T-helper 2 cell treated with Interferon-gamma antibody and Interleukin-4, amounts not matched to agents 5 μg/mL and 100 μg/mL, for 36 hours (primary cell): ENCODE measurements around the gene CSNK2A1.
"Not testable (repeated sequence)": the region's sequence is repeated elsewhere in the genome, so short reads cannot be mapped to it uniquely, and the experiment has no call there.

Experiments used
- DNase-seq: peaks from one replicate; pipeline ENCODE4 v3.0.0; 2021; ENCODE audit warnings: low spot score
- H3K27ac Mint-ChIP-seq: one replicate; pipeline ENCODE4 v1.8.0; 2021; ENCODE audit warnings: mild to moderate bottlenecking, mixed read lengths
- H3K27me3 Mint-ChIP-seq: one replicate; pipeline ENCODE4 v1.8.0; 2021; ENCODE audit warnings: low read depth, mixed read lengths
- H3K36me3 Mint-ChIP-seq: one replicate; pipeline ENCODE4 v1.8.0; 2021; ENCODE audit warnings: low read depth, mixed read lengths
- H3K4me1 Mint-ChIP-seq: one replicate; pipeline ENCODE4 v1.8.0; 2021; ENCODE audit warnings: low read depth, mixed read lengths
- H3K4me3 Mint-ChIP-seq: one replicate; pipeline ENCODE4 v1.8.0; 2022; ENCODE audit warnings: mild to moderate bottlenecking, moderate library complexity, mixed read lengths
- H3K9me3 Mint-ChIP-seq: one replicate; pipeline ENCODE4 v1.8.0; 2021; ENCODE audit warnings: mixed read lengths

Gene CSNK2A1

DNA sequence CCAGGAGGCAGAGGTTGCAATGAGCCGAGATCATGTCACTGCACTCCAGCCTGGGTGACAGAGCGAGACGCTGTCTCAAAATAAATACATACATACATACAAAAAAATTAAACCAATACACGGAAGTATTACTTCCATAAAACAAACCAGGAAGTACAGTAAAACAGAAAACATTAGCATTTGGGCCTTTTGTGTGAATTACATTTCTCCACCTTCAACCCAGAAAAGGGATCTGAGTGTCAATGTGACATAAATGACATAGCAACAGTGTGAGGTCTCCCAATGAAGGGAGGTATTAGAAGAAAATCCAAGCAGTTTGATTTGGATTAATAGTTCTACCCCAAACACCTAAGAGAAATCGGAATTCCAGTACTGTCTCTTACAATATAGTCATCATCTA lies 10.1 kb downstream of the CSNK2A1 start:
- H3K9me3 Mint-ChIP-seq = no peaks in the 10 kb centered on the region
- no peak for DNase-seq
- H3K36me3 Mint-ChIP-seq = peaks cover 31% of the 10 kb centered on the region

DNA sequence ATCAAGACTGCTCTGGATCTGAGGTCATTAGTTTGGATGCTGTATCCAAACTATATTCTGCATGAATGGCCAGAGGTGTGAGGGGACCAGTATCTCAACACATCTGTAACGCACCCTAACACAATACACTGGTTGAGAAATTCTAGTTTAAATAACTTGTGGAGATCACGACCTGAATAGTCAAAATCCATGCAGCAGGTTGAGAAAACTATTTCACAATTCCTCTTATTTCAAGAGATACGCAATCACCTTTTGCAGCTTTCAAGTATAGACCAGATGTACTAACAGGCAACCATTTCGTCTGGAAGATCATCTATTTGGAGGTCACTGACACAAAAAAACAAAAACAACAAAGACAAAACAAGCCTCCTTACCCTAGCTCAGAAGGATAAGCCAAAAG lies 11.1 kb downstream of the CSNK2A1 start:
- Mint-ChIP-seq H3K4me3 (no peak overlapping the region), H3K36me3 (peaks cover 39% of the 10 kb centered on the region), H3K27me3 (no peaks in the 10 kb centered on the region), H3K27ac (no peak overlapping the region), H3K9me3 (peaks cover 6% of the 10 kb centered on the region), H3K4me1 (peaks cover 14% of the 10 kb centered on the region)
- no peak for DNase-seq

More for the DNA sequence above, 10.1 kb downstream of the CSNK2A1 start:
- H3K4me1 Mint-ChIP-seq = peaks cover 18% of the 10 kb centered on the region
- no peak overlapping the region for H3K27ac Mint-ChIP-seq
- H3K4me3 Mint-ChIP-seq = no peak overlapping the region
- H3K27me3 Mint-ChIP-seq = no peaks in the 10 kb centered on the region

DNA sequence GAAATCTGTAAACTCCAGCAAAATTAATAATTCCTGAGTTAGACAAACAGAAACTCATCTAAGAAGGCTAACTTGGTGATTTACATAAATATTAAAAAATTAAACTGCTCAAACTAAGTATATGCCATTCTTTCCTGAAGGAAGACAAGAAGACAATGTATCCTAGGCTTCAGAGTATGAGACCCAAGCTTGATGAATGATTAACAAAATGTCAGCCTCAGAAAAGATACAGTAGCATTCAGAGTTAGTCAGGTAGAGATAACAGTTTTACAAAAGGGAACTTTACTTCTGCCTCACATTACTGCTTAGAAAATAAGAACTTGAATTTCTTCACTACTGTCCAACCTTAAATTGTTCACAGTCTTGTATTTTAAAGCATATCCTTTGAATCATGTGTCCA lies 12.0 kb downstream of the CSNK2A1 start:
- Mint-ChIP-seq H3K4me3 (no peak overlapping the region), H3K27me3 (no peaks in the 10 kb centered on the region), H3K27ac (no peak overlapping the region), H3K36me3 (peaks cover 48% of the 10 kb centered on the region), H3K4me1 (peaks cover 12% of the 10 kb centered on the region), H3K9me3 (peaks cover 15% of the 10 kb centered on the region)
- no peak for DNase-seq

DNA sequence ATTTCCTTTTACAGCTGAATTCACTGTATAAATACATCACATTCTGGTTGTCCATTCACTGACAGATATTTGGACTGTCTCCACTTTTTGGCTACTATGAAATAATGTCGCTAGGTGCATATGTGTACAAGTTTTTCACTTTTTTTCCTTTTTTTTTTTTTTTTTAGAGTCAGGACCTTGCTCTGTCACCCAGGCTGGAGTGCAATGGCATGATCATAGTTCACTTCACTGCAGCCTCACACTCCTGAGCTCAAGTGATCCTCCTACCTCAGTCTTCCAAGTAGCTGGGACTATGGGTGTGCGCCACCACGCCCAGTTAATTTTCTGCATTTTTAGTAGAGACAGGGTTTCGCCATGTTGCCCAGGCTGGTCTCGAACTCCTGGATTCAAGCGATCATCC lies 13.3 kb downstream of the CSNK2A1 start:
- peaks cover 6% of the 10 kb centered on the region for H3K4me1 Mint-ChIP-seq

GRCh38 chr20:528923-529604 lies 14.5 kb downstream of the CSNK2A1 start:
- Mint-ChIP-seq H3K4me1 (peaks cover 6% of the 10 kb centered on the region), H3K27ac (no peak overlapping the region), H3K27me3 (no peaks in the 10 kb centered on the region), H3K4me3 (no peak overlapping the region), H3K36me3 (peaks cover 61% of the 10 kb centered on the region), H3K9me3 (peaks cover 15% of the 10 kb centered on the region)
- no peak for DNase-seq

More for the DNA sequence above, 13.3 kb downstream of the CSNK2A1 start:
- Mint-ChIP-seq H3K27me3 (no peaks in the 10 kb centered on the region), H3K36me3 (peaks cover 57% of the 10 kb centered on the region), H3K27ac (no peak overlapping the region), H3K4me3 (no peak overlapping the region), H3K9me3 (peaks cover 15% of the 10 kb centered on the region)
- no peak for DNase-seq

DNA sequence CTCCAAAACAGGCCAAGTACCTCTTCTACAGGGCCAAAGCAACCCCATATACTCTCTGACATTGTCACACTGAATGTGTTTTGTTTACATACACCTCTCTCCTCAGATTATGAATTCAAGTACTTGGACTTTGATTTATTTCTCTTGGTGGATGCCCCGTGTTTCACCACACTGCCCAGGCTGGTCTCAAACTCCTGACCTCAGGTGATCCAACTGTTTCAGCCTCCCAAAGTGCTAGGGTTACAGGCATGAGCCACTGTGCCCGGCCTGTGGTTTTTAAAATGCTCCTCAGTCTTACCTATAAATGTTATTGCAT lies 16.1 kb downstream of the CSNK2A1 start:
- no peak overlapping the region for H3K4me3 Mint-ChIP-seq
- no peak for DNase-seq
- H3K36me3 Mint-ChIP-seq = peaks cover 62% of the 10 kb centered on the region
- no peak overlapping the region for H3K27ac Mint-ChIP-seq
- H3K9me3 Mint-ChIP-seq = peaks cover 19% of the 10 kb centered on the region
- H3K4me1 Mint-ChIP-seq = peaks cover 6% of the 10 kb centered on the region
- H3K27me3 Mint-ChIP-seq = no peaks in the 10 kb centered on the region

DNA sequence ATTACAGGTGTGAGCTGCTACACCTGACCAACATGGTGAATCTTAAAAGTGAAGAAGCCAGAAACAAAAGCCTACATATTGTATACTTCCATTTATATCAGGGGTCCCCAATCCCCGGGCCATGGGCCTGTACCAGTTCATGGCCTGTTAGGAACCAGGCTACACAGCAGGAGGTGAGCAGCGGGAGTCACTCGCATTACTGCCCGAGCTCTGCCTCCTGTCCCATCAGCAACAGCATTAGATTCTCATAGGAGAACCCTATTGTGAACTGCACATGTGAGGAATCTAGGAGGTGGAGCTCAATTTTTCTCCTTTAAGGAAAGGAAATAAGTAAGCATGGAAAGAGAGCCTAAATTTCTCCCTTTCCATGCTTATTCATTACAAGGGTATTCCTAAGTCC lies 21.7 kb downstream of the CSNK2A1 start:
- Mint-ChIP-seq H3K4me1 (peaks cover 3% of the 10 kb centered on the region), H3K4me3 (no peak overlapping the region), H3K27ac (no peak overlapping the region), H3K36me3 (peaks cover 64% of the 10 kb centered on the region), H3K27me3 (no peaks in the 10 kb centered on the region), H3K9me3 (peaks cover 32% of the 10 kb centered on the region)
- no peak for DNase-seq

DNA sequence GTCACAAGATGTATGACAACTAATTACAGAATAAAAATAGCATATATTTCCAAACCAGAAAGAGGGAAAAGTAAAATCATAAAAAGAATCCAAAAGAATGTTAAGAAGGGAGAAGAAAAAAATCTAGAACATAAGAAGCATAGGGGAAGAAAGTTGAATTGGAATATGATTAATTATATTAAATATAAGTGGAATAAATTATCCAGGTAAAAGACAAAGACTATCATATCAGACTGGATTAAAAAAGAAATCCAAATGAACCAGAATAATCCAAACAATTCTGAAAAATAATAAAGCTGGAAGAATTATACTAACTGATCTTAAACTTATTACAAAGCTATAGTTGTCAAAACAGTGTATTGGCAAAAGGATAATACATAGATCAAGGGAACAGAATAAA lies 23.6 kb downstream of the CSNK2A1 start:
- Mint-ChIP-seq H3K27me3 (no peaks in the 10 kb centered on the region), H3K9me3 (peaks cover 29% of the 10 kb centered on the region), H3K4me1 (peaks cover 4% of the 10 kb centered on the region), H3K27ac (no peak overlapping the region), H3K36me3 (peaks cover 56% of the 10 kb centered on the region), H3K4me3 (no peak overlapping the region)
- DNase-seq = no peak

- Mint-ChIP-seq H3K27me3 (no peaks in the 10 kb centered on the region), H3K4me3 (no peak overlapping the region), H3K4me1 (peaks cover 6% of the 10 kb centered on the region), H3K36me3 (peaks cover 40% of the 10 kb centered on the region), H3K9me3 (peaks cover 25% of the 10 kb centered on the region), H3K27ac (no peak overlapping the region)
- DNase-seq = no peak
Observed at GRCh38 chr20:517221-517620, 26.4 kb downstream of the CSNK2A1 start.

DNA sequence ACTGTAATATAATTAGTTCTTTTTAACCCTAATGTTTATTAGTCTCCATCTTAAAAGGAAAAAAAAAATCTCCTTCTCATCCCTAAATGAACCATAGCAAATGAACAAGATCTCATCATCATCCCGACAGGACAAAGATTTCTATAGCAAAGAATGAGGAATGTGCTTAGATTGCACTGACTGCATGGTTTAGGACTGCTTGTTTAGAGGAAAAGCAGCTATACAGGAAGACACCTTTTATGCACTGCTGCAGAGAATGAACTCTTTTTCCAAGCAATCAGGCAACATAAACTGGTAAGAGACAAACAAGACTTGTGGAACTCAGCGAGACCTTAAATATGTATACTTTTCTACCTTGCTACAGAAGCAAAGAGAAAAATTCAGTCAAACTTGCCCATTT lies 26.8 kb downstream of the CSNK2A1 start:
- peaks cover 36% of the 10 kb centered on the region for H3K36me3 Mint-ChIP-seq
- no peaks in the 10 kb centered on the region for H3K27me3 Mint-ChIP-seq
- no peak overlapping the region for H3K27ac Mint-ChIP-seq
- H3K4me3 Mint-ChIP-seq = no peak overlapping the region
- DNase-seq = no peak
- peaks cover 25% of the 10 kb centered on the region for H3K9me3 Mint-ChIP-seq
- peaks cover 8% of the 10 kb centered on the region for H3K4me1 Mint-ChIP-seq

DNA sequence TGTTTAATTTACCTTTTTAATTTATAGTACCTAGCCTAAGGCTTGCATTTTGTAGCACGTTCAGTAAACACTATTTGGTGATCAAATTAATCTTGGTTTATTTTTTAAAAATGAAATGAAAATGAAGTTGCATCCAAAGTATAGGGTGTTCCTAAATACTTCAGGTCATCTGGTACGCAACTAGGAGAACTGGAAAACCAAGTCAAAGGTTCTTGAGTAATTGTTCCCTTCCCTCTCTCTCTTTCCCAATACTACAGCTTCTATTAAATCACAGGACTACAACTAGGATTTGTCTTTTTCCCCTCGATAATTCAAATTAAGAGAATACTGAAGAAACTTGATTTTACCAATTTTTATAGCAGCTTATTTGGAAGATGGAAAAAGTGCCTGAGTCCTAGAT lies 27.9 kb downstream of the CSNK2A1 start:
- H3K27me3 Mint-ChIP-seq = no peaks in the 10 kb centered on the region
- peaks cover 10% of the 10 kb centered on the region for H3K4me1 Mint-ChIP-seq
- no peak overlapping the region for H3K27ac Mint-ChIP-seq
- no peak for DNase-seq
- H3K9me3 Mint-ChIP-seq = peaks cover 16% of the 10 kb centered on the region
- no peak overlapping the region for H3K4me3 Mint-ChIP-seq
- H3K36me3 Mint-ChIP-seq = peaks cover 27% of the 10 kb centered on the region

DNA sequence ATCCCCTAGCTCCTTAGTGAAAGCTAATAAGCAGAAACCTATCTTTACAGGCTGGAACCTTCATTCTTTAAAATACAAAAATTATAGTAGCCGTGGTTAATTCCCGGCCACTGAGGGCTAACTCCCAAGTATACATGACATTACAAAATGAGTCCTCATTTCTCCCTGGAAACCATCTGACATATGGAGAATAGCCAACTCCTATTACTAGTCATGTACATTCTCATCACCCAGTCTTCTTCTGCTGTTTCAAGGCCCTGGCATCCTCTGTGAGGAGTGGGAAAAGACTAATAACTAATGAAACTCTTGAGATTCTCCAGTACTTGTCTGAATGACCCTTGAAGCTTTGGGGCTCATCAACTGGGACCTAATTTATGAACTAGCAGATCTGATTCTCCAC lies 30.2 kb downstream of the CSNK2A1 start:
- Mint-ChIP-seq H3K4me1 (peaks cover 18% of the 10 kb centered on the region), H3K27ac (no peak overlapping the region), H3K9me3 (no peaks in the 10 kb centered on the region), H3K27me3 (no peaks in the 10 kb centered on the region), H3K4me3 (no peak overlapping the region), H3K36me3 (peaks cover 19% of the 10 kb centered on the region)
- no peak for DNase-seq

DNA sequence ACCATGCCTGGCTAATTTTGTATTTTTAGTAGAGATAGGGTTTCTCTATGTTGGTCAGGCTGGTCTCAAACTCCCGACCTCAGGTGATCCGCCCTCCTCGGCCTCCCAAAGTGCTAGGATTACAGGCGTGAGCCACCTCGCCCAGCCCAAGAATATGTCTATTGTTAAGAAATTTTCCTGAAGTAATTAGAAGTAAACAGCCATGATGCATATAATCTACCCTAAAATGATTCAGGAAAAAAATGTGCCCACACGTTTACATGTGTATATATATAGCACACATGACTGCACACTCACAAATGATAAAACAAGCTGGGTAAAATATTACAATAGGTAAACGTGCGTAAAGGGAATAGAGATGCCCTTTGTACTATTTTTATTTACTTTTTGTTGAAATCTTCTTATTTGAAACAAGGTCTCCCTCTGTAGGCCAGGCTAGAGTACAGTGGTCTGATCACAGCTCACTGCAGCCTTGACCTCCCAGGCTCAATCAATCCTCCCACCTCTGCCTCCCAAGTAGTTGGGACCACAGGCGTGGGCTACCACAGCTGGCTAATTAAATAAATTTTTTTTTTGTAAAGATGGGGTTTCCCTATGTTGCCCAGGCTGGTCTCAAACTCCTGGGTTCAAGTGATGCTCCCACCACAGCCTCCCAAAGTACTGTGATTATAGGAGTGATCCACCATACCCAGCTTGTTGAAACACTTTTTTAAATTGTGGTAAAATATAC lies 33.1 kb downstream of the CSNK2A1 start:
- H3K27me3 Mint-ChIP-seq, H3K9me3 Mint-ChIP-seq, DNase-seq, H3K27ac Mint-ChIP-seq, H3K4me3 Mint-ChIP-seq: not testable (repeated sequence)
- Mint-ChIP-seq H3K36me3 (peaks cover 29% of the 10 kb centered on the region), H3K4me1 (peaks cover 16% of the 10 kb centered on the region)

DNA sequence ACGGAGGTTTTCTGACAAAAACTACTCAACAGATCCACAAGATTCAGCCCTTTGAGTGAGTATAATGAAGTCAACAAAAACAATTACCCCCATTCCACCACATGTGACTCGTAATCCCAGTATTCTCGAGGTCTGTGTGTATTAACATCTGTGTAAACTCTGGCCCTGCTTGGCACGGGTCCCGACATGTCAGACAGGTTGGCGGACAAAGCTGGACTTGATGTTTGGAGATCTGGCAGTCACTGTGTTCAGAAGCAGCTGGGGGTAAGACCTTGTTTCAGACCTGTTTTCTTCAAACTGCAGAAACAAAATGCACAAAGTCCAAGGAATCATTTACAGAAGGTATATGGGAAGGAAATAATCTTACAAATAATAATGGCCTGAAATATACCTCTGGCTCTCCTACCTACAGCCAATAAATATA lies 35.2 kb downstream of the CSNK2A1 start:
- DNase-seq, H3K9me3 Mint-ChIP-seq, H3K27me3 Mint-ChIP-seq, H3K27ac Mint-ChIP-seq, H3K4me3 Mint-ChIP-seq: not testable (repeated sequence)
- Mint-ChIP-seq H3K4me1 (peaks cover 16% of the 10 kb centered on the region), H3K36me3 (peaks cover 32% of the 10 kb centered on the region)
